ENCODE results near the gene METTL5. TPM values are rescaled to one million over a fixed set of nuclear protein-coding genes. Genes with fewer than 3 reads are reported as not detected.

The METTL5 gene
- total RNA-seq, 1 donor from 2014 or later = 74.0 TPM

GRCh38 chr2:169815849-169816248 is 8.9 kb downstream of the METTL5 start:
- FAIRE-seq = no peak
- no peak for TF ChIP-seq CTCF (IDR thresholded peaks at IDR 0.05; ENCODE audit: insufficient read depth, low read length, severe bottlenecking)
- no peak overlapping the region for H3K4me3 ChIP-seq (ENCODE audit: low read depth, low read length)
- H3K36me3 ChIP-seq (ENCODE audit: control insufficient read depth, insufficient read depth, low read length) = peaks cover 10% of the 10 kb centered on the region
- DNase-seq (ENCODE audit: low read depth) = peak; percentile 93
- no peaks in the 10 kb centered on the region for H3K27me3 ChIP-seq (ENCODE audit: control insufficient read depth, insufficient read depth, low read length)

GRCh38 chr2:169808221-169808620 is 16.5 kb downstream of the METTL5 start:
- no peak for DNase-seq (ENCODE audit: low read depth)
- no peaks in the 10 kb centered on the region for H3K27me3 ChIP-seq (ENCODE audit: control insufficient read depth, insufficient read depth, low read length)
- H3K4me3 ChIP-seq (ENCODE audit: low read depth, low read length) = no peak overlapping the region
- H3K36me3 ChIP-seq (ENCODE audit: control insufficient read depth, insufficient read depth, low read length) = peaks cover 5% of the 10 kb centered on the region
- TF ChIP-seq CTCF (IDR thresholded peaks at IDR 0.05; ENCODE audit: insufficient read depth, low read length, severe bottlenecking) = no peak
- FAIRE-seq = no peak

GRCh38 chr2:169806586-169806985 is 18.1 kb downstream of the METTL5 start:
- no peak overlapping the region for H3K4me3 ChIP-seq (ENCODE audit: low read depth, low read length)
- no peaks in the 10 kb centered on the region for H3K27me3 ChIP-seq (ENCODE audit: control insufficient read depth, insufficient read depth, low read length)
- H3K36me3 ChIP-seq (ENCODE audit: control insufficient read depth, insufficient read depth, low read length) = peaks cover 5% of the 10 kb centered on the region
- no peak for DNase-seq (ENCODE audit: low read depth)
- no peak for TF ChIP-seq CTCF (IDR thresholded peaks at IDR 0.05; ENCODE audit: insufficient read depth, low read length, severe bottlenecking)
- FAIRE-seq = no peak

- no peak overlapping the region for H3K4me3 ChIP-seq (ENCODE audit: low read depth, low read length)
- FAIRE-seq = no peak
- no peak for TF ChIP-seq CTCF (IDR thresholded peaks at IDR 0.05; ENCODE audit: insufficient read depth, low read length, severe bottlenecking)
- H3K36me3 ChIP-seq (ENCODE audit: control insufficient read depth, insufficient read depth, low read length) = peaks cover 5% of the 10 kb centered on the region
- no peaks in the 10 kb centered on the region for H3K27me3 ChIP-seq (ENCODE audit: control insufficient read depth, insufficient read depth, low read length)
- DNase-seq (ENCODE audit: low read depth) = no peak
Measured at GRCh38 chr2:169803480-169803879, 21.2 kb downstream of the METTL5 start.

- FAIRE-seq (no peak), DNase-seq (ENCODE audit: low read depth) (peak; percentile 90)
- Histone ChIP-seq H3K27me3 (ENCODE audit: control insufficient read depth, insufficient read depth, low read length) (no peaks in the 10 kb centered on the region), H3K4me3 (ENCODE audit: low read depth, low read length) (peak within 1 kb of the TSS; percentile 57), H3K36me3 (ENCODE audit: control insufficient read depth, insufficient read depth, low read length) (no peaks in the 10 kb centered on the region)
- no peak for TF ChIP-seq CTCF (IDR thresholded peaks at IDR 0.05; ENCODE audit: insufficient read depth, low read length, severe bottlenecking)
Measured at GRCh38 chr2:169798718-169799592, 25.8 kb downstream of the METTL5 start, which contains the start of gene SSB. SSB (plus strand) TSS chr2:169798871; CDS start chr2:169800961, 2,090 bp downstream.
